ENCODE measurements around the gene ESRRA.
"Not testable (repeated sequence)": the region's sequence is repeated elsewhere in the genome, so short reads cannot be mapped to it uniquely, and the experiment has no call there.

ESRRA gene

GRCh38 chr11:64292460-64293254 is 12.7 kb upstream of the ESRRA start:
- DNase-seq = no peak

DNA sequence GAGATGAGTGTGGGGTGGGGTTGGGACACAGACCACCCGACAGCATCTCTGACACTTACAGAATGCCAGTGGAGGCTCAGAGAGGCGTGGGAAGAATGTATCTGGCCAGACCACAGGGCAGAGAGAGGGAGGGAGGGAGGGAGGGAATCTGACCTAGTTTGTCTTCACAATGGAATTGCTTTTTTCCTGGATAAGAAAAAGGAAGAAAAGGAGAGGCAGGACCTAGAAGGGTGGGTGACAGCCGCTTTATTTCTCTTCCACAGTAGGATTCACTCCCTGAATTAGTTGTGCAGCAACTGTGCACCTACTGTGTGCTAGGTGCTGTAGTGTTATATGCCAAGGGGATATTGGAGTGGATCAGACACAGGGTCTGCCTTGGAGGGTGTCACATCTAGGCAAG is 10.6 kb upstream of the ESRRA start:
- DNase-seq = no peak

GRCh38 chr11:64295760-64296159 is 9.6 kb upstream of the ESRRA start:
- no peak for DNase-seq

DNA sequence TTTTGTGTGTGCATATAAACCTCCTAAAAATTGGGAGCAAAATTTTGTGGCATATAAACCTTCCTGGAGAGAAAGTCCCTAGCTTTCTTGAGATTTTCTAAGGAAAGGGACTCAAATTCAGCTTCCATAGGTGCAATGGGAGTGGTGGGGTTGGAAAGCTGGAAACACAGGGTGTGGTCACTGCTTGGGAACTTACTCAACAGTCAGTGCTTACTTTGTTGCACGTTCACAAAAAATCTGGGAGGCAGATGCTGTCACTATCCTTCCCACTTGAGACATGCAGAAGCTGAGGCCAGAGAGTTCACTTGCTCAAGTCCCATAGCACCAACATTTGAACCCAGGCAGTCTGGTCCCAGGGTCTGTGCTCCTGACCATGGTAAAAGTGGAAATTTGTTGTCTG is 9.1 kb upstream of the ESRRA start:
- DNase-seq = no peak

GRCh38 chr11:64296830-64297698 is 8.3 kb upstream of the ESRRA start:
- no peak for DNase-seq

DNA sequence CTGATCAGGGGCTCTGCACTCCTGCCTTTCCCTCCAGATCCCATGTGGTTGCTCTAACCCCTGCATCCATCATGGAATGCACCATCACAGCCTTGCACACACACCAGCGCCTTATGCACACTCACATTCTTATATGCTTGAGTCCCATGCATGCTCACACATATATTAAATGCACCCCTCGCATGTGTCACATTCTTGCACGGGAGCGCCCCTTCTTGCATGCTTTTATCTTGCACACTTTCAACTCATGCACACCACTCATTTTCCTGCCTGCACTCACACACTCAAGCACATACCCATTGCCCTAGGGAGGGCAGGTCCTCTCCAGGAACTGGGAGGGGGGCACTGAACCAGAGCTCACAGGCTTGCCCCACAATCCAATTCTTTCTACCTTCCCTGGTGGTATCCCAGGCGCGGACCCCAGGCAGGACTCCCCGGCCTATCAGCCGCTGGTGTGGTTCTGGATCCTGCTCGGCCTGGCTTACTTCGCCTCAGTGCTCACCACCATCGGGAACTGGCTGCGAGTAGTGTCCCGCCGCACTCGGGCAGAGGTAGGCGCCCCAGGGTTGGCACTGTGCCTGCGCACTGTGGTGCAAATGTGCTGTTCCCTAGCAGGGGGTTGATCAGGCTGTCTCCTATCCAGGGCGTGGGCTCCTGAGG is 7.5 kb upstream of the ESRRA start:
- DNase-seq = no peak

DNA sequence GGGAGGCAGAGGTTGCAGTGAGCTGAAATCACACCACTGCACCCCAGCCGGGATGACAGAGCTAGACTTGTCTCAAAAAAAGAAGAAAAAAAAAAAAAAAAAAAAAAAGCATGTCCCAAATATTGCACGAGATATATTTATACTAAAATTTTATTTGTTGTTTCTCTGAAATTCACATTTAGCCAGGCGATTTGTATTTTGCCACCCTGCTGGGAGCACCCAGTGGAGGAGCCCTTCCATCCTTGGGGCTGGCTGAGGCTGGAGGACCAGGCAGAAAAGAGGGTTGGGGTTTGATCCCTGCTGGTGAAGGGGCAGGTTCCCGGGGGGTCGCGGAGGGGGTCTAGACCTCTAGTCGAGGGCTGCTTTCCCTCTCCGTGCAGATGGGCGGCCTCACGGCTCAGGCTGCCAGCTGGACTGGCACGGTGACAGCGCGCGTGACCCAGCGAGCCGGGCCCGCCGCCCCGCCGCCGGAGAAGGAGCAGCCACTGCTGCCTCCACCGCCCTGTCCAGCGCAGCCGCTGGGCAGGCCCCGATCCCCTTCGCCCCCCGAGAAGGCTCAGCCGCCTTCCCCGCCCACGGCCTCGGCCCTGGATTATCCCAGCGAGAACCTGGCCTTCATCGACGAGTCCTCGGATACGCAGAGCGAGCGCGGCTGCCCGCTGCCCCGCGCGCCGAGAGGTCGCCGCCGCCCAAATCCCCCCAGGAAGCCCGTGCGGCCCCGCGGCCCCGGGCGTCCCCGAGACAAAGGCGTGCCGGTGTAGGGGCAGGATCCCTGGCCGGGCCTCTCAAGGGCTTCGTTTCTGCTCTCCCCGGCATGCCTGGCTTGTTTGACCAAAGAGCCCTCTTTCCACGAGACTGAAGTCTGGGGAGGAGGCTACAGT is 6.1 kb upstream of the ESRRA start:
- no peak for DNase-seq

- peak; percentile 31 for DNase-seq
These were observed 5.3 kb upstream of the ESRRA start, which contains the start of gene CATSPERZ for GRCh38 chr11:64299847-64300648. CATSPERZ (plus strand) TSS chr11:64300358; CDS start chr11:64300411, 53 bp downstream.

- no peak for DNase-seq
These were observed 2.0 kb upstream of the ESRRA start for GRCh38 chr11:64303109-64304031.

DNA sequence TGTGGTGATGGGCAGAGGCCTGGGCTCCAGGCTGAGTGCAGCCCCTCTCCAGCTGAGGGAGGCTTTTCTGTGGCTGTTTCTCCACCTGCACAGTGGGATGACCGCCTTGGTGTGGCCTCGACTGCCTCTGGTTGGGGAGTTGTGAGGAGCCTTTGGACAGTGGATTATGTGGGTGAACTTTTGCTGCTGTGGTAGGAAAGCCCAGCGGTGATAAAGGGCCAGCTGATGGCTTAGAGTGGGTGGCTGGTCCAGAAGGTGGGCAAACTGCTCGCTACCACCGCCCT is 1.4 kb upstream of the ESRRA start:
- DNase-seq = no peak

- peak; percentile 92 for DNase-seq
These were observed 830 bp upstream of the ESRRA start for GRCh38 chr11:64304316-64305072.

DNA sequence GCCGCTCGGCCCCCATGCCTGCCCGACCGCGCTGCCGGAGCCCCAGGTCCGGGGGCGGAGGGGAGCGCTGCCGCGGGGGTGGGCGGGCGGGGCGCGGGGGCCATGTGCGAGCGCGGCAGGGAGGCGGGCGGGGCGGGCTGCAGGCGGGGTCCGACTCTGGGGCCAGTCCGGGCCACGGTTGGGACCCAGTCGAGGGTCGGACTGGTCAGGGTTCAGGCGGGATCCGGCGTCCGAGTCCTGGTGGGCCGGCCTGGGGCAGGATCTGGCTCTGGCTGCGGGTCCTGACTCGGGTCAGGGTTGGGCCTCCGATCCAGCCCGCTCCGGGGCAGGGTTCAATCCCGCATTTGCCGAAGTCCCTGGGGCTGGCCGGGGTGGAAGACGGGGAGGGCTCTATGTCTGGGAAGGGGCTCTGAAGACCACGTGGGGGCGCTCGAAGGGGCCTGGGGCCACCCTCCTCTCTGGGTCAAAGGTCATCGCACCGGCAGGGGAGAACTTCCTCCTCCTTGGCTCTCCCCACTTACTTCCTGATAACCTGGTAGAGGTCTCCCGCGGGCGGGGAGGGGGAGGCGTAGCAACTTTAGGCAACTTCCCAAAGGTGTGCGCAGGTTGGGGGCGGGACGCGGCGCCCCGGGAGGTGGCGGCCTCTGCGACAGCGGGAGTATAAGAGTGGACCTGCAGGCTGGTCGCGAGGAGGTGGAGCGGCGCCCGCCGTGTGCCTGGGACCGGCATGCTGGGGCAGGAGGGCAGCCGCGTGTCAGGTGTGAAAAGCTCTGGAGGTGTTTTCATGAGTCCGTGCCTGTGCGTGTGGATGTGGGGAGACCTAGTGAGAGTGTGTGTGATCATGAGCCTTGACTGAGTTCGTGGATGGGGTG is 603 bp downstream of the ESRRA start:
- DNase-seq = peak; percentile 79

- DNase-seq = no peak
These were observed 1.2 kb downstream of the ESRRA start for GRCh38 chr11:64306563-64306875.

DNA sequence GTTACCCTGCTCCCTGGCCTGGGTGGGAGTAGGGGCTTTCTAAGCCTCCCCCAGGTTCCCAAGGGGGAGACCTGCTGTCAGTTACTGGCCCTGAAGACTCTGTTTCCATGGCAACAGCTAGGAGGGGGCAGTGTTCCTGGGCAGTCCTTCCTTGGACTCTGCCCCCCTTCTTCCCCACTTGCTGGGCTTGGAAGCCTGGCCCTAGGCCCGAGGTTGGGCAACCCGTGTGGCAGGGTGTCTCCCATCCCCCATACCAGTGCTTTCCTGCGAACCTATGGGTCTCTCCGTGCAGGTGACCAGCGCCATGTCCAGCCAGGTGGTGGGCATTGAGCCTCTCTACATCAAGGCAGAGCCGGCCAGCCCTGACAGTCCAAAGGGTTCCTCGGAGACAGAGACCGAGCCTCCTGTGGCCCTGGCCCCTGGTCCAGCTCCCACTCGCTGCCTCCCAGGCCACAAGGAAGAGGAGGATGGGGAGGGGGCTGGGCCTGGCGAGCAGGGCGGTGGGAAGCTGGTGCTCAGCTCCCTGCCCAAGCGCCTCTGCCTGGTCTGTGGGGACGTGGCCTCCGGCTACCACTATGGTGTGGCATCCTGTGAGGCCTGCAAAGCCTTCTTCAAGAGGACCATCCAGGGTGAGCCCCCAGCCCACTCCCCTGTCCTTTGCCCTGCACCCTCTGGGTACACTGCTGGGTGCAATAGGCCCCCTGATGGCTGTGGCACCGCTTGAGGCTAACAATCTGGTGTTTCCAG is 1.7 kb downstream of the ESRRA start:
- no peak for DNase-seq

DNA sequence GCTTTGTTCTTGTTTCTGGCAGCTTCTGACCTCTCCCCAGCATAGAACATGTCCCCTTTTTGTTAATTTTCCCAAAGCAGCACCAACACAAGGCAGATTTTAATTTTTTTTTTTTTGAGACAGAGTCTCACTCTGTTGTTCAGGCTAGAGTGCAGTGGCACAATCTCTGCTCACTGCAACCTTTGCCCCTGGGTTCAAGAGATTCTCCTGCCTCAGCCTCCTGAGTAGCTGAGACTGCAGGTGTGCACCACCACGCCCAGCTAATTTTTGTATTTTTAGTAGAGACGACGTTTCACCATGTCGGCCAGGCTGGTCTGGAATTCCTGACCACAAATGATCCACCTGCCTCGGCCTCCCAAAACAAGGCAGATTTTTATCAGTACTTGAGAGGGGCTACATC is 2.5 kb downstream of the ESRRA start:
- DNase-seq = not testable (repeated sequence)

GRCh38 chr11:64312947-64313346 is 7.6 kb downstream of the ESRRA start:
- no peak for DNase-seq

- DNase-seq = no peak
These were observed 8.3 kb downstream of the ESRRA start for GRCh38 chr11:64313491-64314145.
